ENCODE measurements around the gene SCTR.
A peak's percentile ranks its signal among the peaks of the same experiment; 100 is the strongest.
"Not testable (repeated sequence)": the region's sequence is repeated elsewhere in the genome, so short reads cannot be mapped to it uniquely, and the experiment has no call there.

The SCTR gene

DNA sequence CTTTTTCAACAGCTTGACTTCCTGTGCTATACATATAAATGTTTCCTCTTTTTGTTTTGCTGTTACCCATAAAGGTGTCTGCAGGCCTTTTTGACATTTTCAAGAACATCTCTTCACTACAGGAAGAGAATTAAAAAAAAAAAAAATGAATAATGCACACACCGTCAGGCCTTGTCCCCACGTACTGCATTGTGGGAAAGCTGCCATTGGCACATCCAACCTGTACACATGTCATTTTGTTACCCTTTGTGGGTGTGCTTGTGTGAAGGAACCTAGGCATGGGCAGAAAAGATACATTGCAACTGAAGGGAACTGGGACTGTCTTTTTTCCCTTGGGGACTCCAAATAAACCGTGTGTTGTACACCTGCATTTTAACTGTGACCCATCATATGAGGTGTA lies 109.4 kb downstream of the SCTR start:
- H3K4me1 ChIP-seq, result peaks cover 9% of the 10 kb centered on the region
- H3K9me3 ChIP-seq (ENCODE audit: control insufficient read depth, low read length), result no peaks in the 10 kb centered on the region
- no peaks in the 10 kb centered on the region for H3K36me3 ChIP-seq (ENCODE audit: control insufficient read depth, insufficient read depth, low read length)
- H3K27me3 ChIP-seq (ENCODE audit: control insufficient read depth, insufficient read depth, low read length), result no peaks in the 10 kb centered on the region
- H3K27ac ChIP-seq, result no peak overlapping the region
- H2AFZ ChIP-seq, result no peak overlapping the region
- no peak overlapping the region for H3K9ac ChIP-seq
- no peaks in the 10 kb centered on the region for H3K79me2 ChIP-seq
- TF ChIP-seq, protein P1, sequence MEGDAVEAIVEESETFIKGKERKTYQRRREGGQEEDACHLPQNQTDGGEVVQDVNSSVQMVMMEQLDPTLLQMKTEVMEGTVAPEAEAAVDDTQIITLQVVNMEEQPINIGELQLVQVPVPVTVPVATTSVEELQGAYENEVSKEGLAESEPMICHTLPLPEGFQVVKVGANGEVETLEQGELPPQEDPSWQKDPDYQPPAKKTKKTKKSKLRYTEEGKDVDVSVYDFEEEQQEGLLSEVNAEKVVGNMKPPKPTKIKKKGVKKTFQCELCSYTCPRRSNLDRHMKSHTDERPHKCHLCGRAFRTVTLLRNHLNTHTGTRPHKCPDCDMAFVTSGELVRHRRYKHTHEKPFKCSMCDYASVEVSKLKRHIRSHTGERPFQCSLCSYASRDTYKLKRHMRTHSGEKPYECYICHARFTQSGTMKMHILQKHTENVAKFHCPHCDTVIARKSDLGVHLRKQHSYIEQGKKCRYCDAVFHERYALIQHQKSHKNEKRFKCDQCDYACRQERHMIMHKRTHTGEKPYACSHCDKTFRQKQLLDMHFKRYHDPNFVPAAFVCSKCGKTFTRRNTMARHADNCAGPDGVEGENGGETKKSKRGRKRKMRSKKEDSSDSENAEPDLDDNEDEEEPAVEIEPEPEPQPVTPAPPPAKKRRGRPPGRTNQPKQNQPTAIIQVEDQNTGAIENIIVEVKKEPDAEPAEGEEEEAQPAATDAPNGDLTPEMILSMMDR (IDR thresholded peaks at IDR 0.05), result no peak
- no peak overlapping the region for H3K4me3 ChIP-seq (ENCODE audit: low read depth, low read length)
- H3K4me2 ChIP-seq (ENCODE audit: low read length), result no peak overlapping the region

DNA sequence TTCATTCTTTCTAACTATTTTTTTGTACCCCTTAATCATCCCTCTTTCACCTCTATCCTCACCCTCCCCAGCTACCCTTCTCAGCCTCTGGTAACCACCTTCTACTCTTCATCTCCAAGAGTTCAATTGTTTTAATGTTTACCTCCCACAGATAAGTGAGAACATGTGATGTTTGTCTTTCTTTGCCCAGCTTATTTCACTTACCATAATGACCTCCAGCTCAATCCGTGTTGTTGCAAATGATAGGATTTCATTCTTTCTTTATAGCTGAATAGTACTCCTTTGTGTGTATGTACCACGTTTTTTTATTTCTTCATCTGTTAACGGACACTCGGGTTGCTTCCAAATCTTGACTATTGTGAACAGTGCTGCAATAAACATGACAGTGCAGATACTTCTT lies 114.8 kb downstream of the SCTR start:
- no peak overlapping the region for H3K27ac ChIP-seq
- peaks cover 6% of the 10 kb centered on the region for H3K79me2 ChIP-seq
- H3K9me3 ChIP-seq (ENCODE audit: control insufficient read depth, low read length), result no peaks in the 10 kb centered on the region
- H2AFZ ChIP-seq, result no peak overlapping the region
- no peak overlapping the region for H3K4me3 ChIP-seq (ENCODE audit: low read depth, low read length)
- no peaks in the 10 kb centered on the region for H3K27me3 ChIP-seq (ENCODE audit: control insufficient read depth, insufficient read depth, low read length)
- H3K36me3 ChIP-seq (ENCODE audit: control insufficient read depth, insufficient read depth, low read length), result no peaks in the 10 kb centered on the region
- TF ChIP-seq, protein P1 (IDR thresholded peaks at IDR 0.05), result no peak
- peaks cover 8% of the 10 kb centered on the region for H3K4me1 ChIP-seq
- H3K9ac ChIP-seq, result no peak overlapping the region
- no peak overlapping the region for H3K4me2 ChIP-seq (ENCODE audit: low read length)

DNA sequence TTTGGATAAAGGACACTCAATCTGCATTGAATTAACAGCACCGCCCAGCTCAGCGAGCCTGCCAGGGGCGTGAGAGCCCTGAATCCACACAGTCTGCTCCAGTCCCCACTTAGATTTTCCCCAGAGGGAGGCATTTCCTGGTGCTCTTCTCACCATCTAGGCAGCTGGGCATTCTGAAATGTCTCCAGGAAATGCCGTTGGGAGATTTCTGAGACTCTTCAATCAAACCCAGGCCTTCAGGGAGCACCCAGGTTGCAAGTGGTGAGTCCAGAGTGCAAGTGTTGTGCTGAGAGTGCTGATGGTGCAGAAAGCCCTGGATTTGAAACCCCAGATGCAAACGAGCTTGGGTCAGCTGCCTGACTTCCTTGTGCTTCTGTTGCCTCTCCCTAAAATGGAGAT lies 116.1 kb downstream of the SCTR start:
- Histone ChIP-seq H3K9me3 (ENCODE audit: control insufficient read depth, low read length) (no peaks in the 10 kb centered on the region), H3K27me3 (ENCODE audit: control insufficient read depth, insufficient read depth, low read length) (no peaks in the 10 kb centered on the region), H3K79me2 (peaks cover 6% of the 10 kb centered on the region), H3K36me3 (ENCODE audit: control insufficient read depth, insufficient read depth, low read length) (no peaks in the 10 kb centered on the region), H3K9ac (no peak overlapping the region), H3K4me1 (peaks cover 9% of the 10 kb centered on the region), H3K4me2 (ENCODE audit: low read length) (peak overlapping the region; percentile 23), H2AFZ (peak overlapping the region; percentile 77), H3K27ac (peak overlapping the region; percentile 55), H3K4me3 (ENCODE audit: low read depth, low read length) (no peak overlapping the region)
- TF ChIP-seq, protein P1 (IDR thresholded peaks at IDR 0.05), result no peak

DNA sequence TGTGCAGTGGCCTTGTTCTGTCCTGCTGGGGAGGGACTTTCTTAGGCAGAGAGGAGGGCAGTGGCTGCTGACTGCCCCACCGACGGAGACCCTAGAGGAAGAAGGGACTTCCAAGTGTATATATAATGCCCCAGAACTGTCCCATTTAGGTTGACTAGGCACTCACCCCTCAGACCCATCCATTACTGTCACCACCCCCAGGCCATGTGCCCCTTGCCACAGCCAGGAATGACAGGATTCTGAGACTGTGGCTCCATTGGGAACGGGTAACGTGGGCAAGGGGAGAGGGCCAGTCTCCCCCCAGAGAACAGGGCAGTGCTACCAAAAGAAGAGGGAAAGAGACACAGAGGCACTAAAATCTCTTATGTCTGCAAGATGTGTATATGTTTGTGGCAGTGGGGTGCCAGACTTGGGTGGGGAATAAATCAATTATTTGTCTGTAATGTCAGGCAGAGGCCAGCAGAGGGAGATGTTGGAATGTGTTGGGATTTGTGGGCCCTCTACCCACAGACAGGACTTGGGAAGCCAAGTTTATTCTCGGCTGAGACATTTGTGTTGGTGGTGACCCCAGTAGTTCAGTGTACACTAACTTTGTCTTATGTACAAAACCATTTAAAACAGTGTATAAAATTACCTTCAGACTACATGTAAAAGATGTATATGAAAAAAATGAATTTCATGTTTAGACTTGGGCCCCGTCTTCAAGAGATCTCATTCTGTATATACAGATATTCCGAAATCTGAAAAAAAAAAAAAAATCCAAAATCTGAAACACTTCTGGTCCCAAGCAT lies 116.7 kb downstream of the SCTR start:
- no peaks in the 10 kb centered on the region for H3K36me3 ChIP-seq (ENCODE audit: control insufficient read depth, insufficient read depth, low read length)
- no peaks in the 10 kb centered on the region for H3K9me3 ChIP-seq (ENCODE audit: control insufficient read depth, low read length)
- peaks cover 13% of the 10 kb centered on the region for H3K4me1 ChIP-seq
- H3K79me2 ChIP-seq, result peaks cover 6% of the 10 kb centered on the region
- H2AFZ ChIP-seq, result peak overlapping the region; percentile 77
- no peak overlapping the region for H3K4me3 ChIP-seq (ENCODE audit: low read depth, low read length)
- TF ChIP-seq, protein P1 (IDR thresholded peaks at IDR 0.05), result peak; percentile 87
- peak overlapping the region; percentile 55 for H3K27ac ChIP-seq
- peak overlapping the region; percentile 23 for H3K4me2 ChIP-seq (ENCODE audit: low read length)
- no peaks in the 10 kb centered on the region for H3K27me3 ChIP-seq (ENCODE audit: control insufficient read depth, insufficient read depth, low read length)
- H3K9ac ChIP-seq, result no peak overlapping the region

DNA sequence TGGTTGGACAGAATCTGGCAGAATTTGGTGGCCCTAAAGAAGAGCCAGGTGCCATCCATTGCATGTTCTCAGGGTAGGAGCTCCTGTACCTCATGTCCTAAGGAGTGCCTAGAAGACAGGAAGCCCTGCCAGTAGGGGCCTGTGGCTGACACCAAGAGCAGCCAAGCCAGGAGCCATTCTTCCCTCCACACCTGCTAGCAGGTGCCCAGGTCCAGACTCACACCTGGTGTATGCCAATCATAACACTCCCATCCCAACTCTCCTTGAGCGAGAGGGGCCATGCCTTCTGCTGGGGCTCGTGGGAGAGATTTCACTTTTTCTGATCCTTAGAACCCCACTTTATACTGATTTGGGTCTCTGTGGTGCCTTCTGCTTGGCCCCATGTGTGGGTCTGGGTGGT lies 119.1 kb downstream of the SCTR start:
- no peaks in the 10 kb centered on the region for H3K36me3 ChIP-seq (ENCODE audit: control insufficient read depth, insufficient read depth, low read length)
- no peaks in the 10 kb centered on the region for H3K27me3 ChIP-seq (ENCODE audit: control insufficient read depth, insufficient read depth, low read length)
- no peak overlapping the region for H3K4me2 ChIP-seq (ENCODE audit: low read length)
- H3K79me2 ChIP-seq, result peaks cover 6% of the 10 kb centered on the region
- H3K4me3 ChIP-seq (ENCODE audit: low read depth, low read length), result no peak overlapping the region
- H3K9me3 ChIP-seq (ENCODE audit: control insufficient read depth, low read length), result no peaks in the 10 kb centered on the region
- peaks cover 16% of the 10 kb centered on the region for H3K4me1 ChIP-seq
- no peak overlapping the region for H2AFZ ChIP-seq
- H3K9ac ChIP-seq, result no peak overlapping the region
- no peak overlapping the region for H3K27ac ChIP-seq
- TF ChIP-seq, protein P1 (IDR thresholded peaks at IDR 0.05), result no peak

DNA sequence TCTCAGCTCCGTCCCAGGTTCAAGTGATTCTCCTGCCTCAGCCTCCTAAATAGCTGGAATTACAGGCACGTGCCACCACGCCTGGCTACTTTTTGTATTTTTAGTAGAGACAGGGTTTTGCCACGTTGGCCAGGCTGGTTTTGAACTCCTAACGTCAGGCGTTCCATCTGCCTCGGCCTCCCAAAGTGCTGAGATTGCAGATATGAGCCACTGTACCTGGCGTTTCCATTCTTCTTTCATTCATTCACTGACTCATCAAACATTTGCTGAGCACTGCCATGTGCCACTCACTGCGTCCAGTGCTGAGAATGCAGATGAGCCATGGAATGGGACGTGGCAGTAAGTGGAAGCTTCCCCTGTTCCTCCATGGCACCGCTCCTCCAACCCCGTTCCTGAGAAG lies 120.7 kb downstream of the SCTR start:
- not testable (repeated sequence) for H3K4me3 ChIP-seq (ENCODE audit: low read depth, low read length); H3K27me3 ChIP-seq (ENCODE audit: control insufficient read depth, insufficient read depth, low read length); H3K79me2 ChIP-seq; H3K4me2 ChIP-seq (ENCODE audit: low read length); H3K9ac ChIP-seq; H2AFZ ChIP-seq; H3K27ac ChIP-seq; H3K9me3 ChIP-seq (ENCODE audit: control insufficient read depth, low read length); H3K36me3 ChIP-seq (ENCODE audit: control insufficient read depth, insufficient read depth, low read length)
- H3K4me1 ChIP-seq, result peaks cover 16% of the 10 kb centered on the region

Measured in parathyroid adenoma (tissue), 2 donors.